H1 (cell line): ENCODE results near the gene SEMA3C. TPM values are rescaled to one million over a fixed set of nuclear protein-coding genes. Genes with fewer than 3 reads are reported as not detected.

ENCODE experiments used
- CTCF ChIA-PET: fragments of 300-600 bp; sonication (Branson Sonifier 250); formaldehyde crosslinking; loops from one replicate; lab custom pipeline; 2021; ENCODE audit not compliant: partially characterized antibody; lab: Charles Lee
- POLR2A ChIA-PET: fragments of 300-600 bp; sonication (Branson Sonifier 250); formaldehyde crosslinking; loops from one replicate; lab custom pipeline; 2021; ENCODE audit warnings: inconsistent platforms; ENCODE audit not compliant: partially characterized antibody; lab: Charles Lee
- DNase-seq, 2 experiments: peaks; one replicate each; pipeline versions ENCODE4 v3.0.0 to v3.0.0-alpha.2; 2010 to 2022; ENCODE audit warnings: low spot score in 2 of 2, low read depth in 1 of 2, mixed read lengths in 1 of 2
- FAIRE-seq: peaks from 2 replicates; lab custom pipeline; 2011; peaks lifted over from hg19 to GRCh38; lab: Jason Lieb, UNC
- H2AFZ ChIP-seq: 2 replicates; pipeline ENCODE4 v1.8.1; 2012; ENCODE audit warnings: low read length, inconsistent platforms
- H2AK5ac ChIP-seq: 2 replicates; pipeline ENCODE4 v1.6.1; 2013; ENCODE audit warnings: low read depth, low read length
- H2BK120ac ChIP-seq: replicated peaks from 2 replicates; pipeline ENCODE3; 2013; ENCODE audit warnings: low read depth, low read length, inconsistent platforms
- H2BK12ac ChIP-seq: 2 replicates; pipeline ENCODE4 v1.6.1; 2013; ENCODE audit warnings: low read depth, low read length
- H2BK15ac ChIP-seq: 2 replicates; pipeline ENCODE4 v1.6.1; 2013; ENCODE audit warnings: low read length
- H2BK20ac ChIP-seq: 2 replicates; pipeline ENCODE4 v1.6.1; 2013; ENCODE audit warnings: low read length
- H2BK5ac ChIP-seq: 2 replicates; pipeline ENCODE4 v1.6.1; 2013; ENCODE audit warnings: low read depth, low read length
- H3K14ac ChIP-seq: 2 replicates; pipeline ENCODE4 v1.6.1; 2013; ENCODE audit warnings: inconsistent platforms; ENCODE audit not compliant: insufficient read length
- H3K18ac ChIP-seq: 2 replicates; pipeline ENCODE4 v1.6.1; 2013; ENCODE audit warnings: low read length; ENCODE audit errors: extremely low read depth
- H3K23ac ChIP-seq: 2 replicates; pipeline ENCODE4 v1.6.1; 2013; ENCODE audit warnings: inconsistent platforms; ENCODE audit not compliant: insufficient read length
- H3K23me2 ChIP-seq: 2 replicates; pipeline ENCODE4 v1.6.1; 2013; ENCODE audit warnings: low read depth, low read length
- H3K27ac ChIP-seq: 2 replicates; pipeline ENCODE4 v1.6.1; 2011; ENCODE audit warnings: low read depth, low read length, inconsistent platforms
- H3K27me3 ChIP-seq, 4 experiments: replicated peaks in 1 of 4; 1 replicate in 1 of 4; 2 replicates in 3 of 4; pipeline versions ENCODE4 v1.6.1 to v1.8.1; 2011 to 2013; ENCODE audit warnings: low read length in 3 of 4, mild to moderate bottlenecking in 3 of 4, inconsistent platforms in 2 of 4, mixed read lengths in 2 of 4, moderate library complexity in 1 of 4; ENCODE audit not compliant: control insufficient read depth in 3 of 4, insufficient read depth in 3 of 4; ENCODE audit errors: extremely low read depth in 1 of 4
- H3K36me3 ChIP-seq, 4 experiments: 2 replicates each; pipeline versions ENCODE4 v1.6.1 to v1.8.1; 2011 to 2013; ENCODE audit warnings: mild to moderate bottlenecking in 4 of 4, low read length in 3 of 4, moderate library complexity in 2 of 4, control low read depth in 1 of 4, inconsistent platforms in 1 of 4; ENCODE audit not compliant: insufficient read depth in 4 of 4, control insufficient read depth in 2 of 4
- H3K4ac ChIP-seq: replicated peaks from 2 replicates; pipeline ENCODE3; 2013; ENCODE audit warnings: low read length, low read depth, mixed read lengths, inconsistent platforms; ENCODE audit not compliant: insufficient read length
- H3K4me1 ChIP-seq, 4 experiments: replicated peaks in 1 of 4; 1 replicate in 1 of 4; 2 replicates in 3 of 4; pipeline versions ENCODE4 v1.6.1 to v1.8.1; 2011 to 2013; ENCODE audit warnings: low read length in 3 of 4, inconsistent platforms in 2 of 4, mixed read lengths in 1 of 4; ENCODE audit not compliant: insufficient read depth in 4 of 4, control insufficient read depth in 3 of 4
- H3K4me2 ChIP-seq, 2 experiments: 2 replicates each; pipeline versions ENCODE4 v1.6.1 to v1.8.1; 2011 to 2013; ENCODE audit warnings: low read depth in 2 of 2, low read length in 2 of 2, control low read depth in 1 of 2, inconsistent platforms in 1 of 2, mild to moderate bottlenecking in 1 of 2; ENCODE audit not compliant: insufficient read depth in 1 of 2
- H3K4me3 ChIP-seq, 4 experiments: fragments of 200-600, 300-600 bp in 1 of 4; sonication (generic), shearing (Covaris generic), sonication (Bioruptor Twin) in 1 of 4; 2 replicates each; pipeline versions ENCODE4 v1.5.1 to v1.8.1; 2011 to 2016; ENCODE audit warnings: low read length in 4 of 4, low read depth in 3 of 4, control low read depth in 2 of 4, inconsistent platforms in 2 of 4, mild to moderate bottlenecking in 2 of 4, mixed read lengths in 1 of 4, moderate library complexity in 1 of 4; ENCODE audit not compliant: insufficient read depth in 2 of 4; ENCODE audit errors: extremely low read depth in 1 of 4
- H3K56ac ChIP-seq: replicated peaks from 2 replicates; pipeline ENCODE3; 2013; ENCODE audit warnings: low read depth, mild to moderate bottlenecking, mixed read lengths, low read length, inconsistent platforms; ENCODE audit not compliant: insufficient read length
- H3K79me1 ChIP-seq: 2 replicates; pipeline ENCODE4 v1.6.1; 2013; ENCODE audit warnings: low read depth, low read length, control low read depth
- H3K79me2 ChIP-seq, 2 experiments: 2 replicates each; pipeline versions ENCODE4 v1.6.1 to v1.8.1; 2012 to 2013; ENCODE audit warnings: low read length in 2 of 2, mild to moderate bottlenecking in 2 of 2, inconsistent platforms in 1 of 2; ENCODE audit not compliant: insufficient read depth in 2 of 2, control insufficient read depth in 1 of 2
- H3K9ac ChIP-seq, 4 experiments: replicated peaks in 1 of 4; 1 replicate in 1 of 4; 2 replicates in 3 of 4; pipeline versions ENCODE4 v1.6.1 to v1.8.1; 2011 to 2013; ENCODE audit warnings: low read depth in 3 of 4, low read length in 3 of 4, control low read depth in 2 of 4, mild to moderate bottlenecking in 2 of 4, moderate library complexity in 2 of 4, inconsistent platforms in 1 of 4; ENCODE audit errors: extremely low read depth in 1 of 4
- H3K9me3 ChIP-seq, 2 experiments: 2 replicates each; pipeline versions ENCODE4 v1.6.1 to v1.8.1; 2012 to 2013; ENCODE audit warnings: mild to moderate bottlenecking in 2 of 2, moderate library complexity in 2 of 2, control low read depth in 1 of 2, inconsistent platforms in 1 of 2, low read depth in 1 of 2, low read length in 1 of 2, mixed read lengths in 1 of 2; ENCODE audit not compliant: insufficient read depth in 2 of 2
- H4K20me1 ChIP-seq, 2 experiments: replicated peaks in 1 of 2; 2 replicates each; pipeline versions ENCODE3 to v1.8.1; 2011 to 2013; ENCODE audit warnings: inconsistent platforms in 2 of 2, low read length in 2 of 2, mild to moderate bottlenecking in 1 of 2; ENCODE audit not compliant: insufficient read depth in 2 of 2, control insufficient read depth in 1 of 2
- H4K5ac ChIP-seq: 2 replicates; pipeline ENCODE4 v1.6.1; 2013; ENCODE audit warnings: low read length, low read depth, mixed read lengths, inconsistent platforms; ENCODE audit not compliant: insufficient read length
- H4K8ac ChIP-seq: 2 replicates; pipeline ENCODE4 v1.8.0; 2013; ENCODE audit warnings: mild to moderate bottlenecking, moderate library complexity, low read length, inconsistent platforms; ENCODE audit not compliant: insufficient read depth; ENCODE audit errors: extremely low read depth
- H4K91ac ChIP-seq: replicated peaks from 2 replicates; pipeline ENCODE3; 2013; ENCODE audit warnings: low read length, mixed read lengths, inconsistent platforms; ENCODE audit not compliant: insufficient read length
- ASH2L ChIP-seq: fragments of 200-600, 300-600 bp; sonication (generic); IDR thresholded peaks from one replicate; pipeline ENCODE4 v1.7.1; 2017; ENCODE audit warnings: low read length
- ATF2 ChIP-seq: IDR thresholded peaks from 2 replicates; pipeline ENCODE4 v1.6.1; 2012; ENCODE audit warnings: low read length, inconsistent platforms
- CBX5 ChIP-seq: fragments of 300-800, 300-1000 bp; sonication (generic); IDR thresholded peaks from 2 replicates; pipeline ENCODE4 v1.7.1; 2016; ENCODE audit warnings: antibody characterized with exemption, low read length, low read depth
- EGR1 ChIP-seq: IDR thresholded peaks from 2 replicates; pipeline ENCODE4 v1.6.1; 2011; ENCODE audit warnings: low read depth, low read length, borderline replicate concordance
- HDAC2 ChIP-seq, 2 experiments: fragments of 300-600 bp in 1 of 2; sonication (generic) in 1 of 2; IDR thresholded peaks; 2 replicates each; pipeline ENCODE4 v1.6.1; 2011 to 2012; ENCODE audit warnings: low read depth in 2 of 2, low read length in 2 of 2, mild to moderate bottlenecking in 2 of 2, moderate library complexity in 2 of 2, borderline replicate concordance in 1 of 2, inconsistent platforms in 1 of 2
- KDM4A ChIP-seq: IDR thresholded peaks from one replicate; pipeline ENCODE4 v1.7.1; 2012; ENCODE audit warnings: low read depth, mild to moderate bottlenecking, moderate library complexity, low read length, inconsistent platforms; ENCODE audit not compliant: severe bottlenecking
- POU5F1 ChIP-seq: IDR thresholded peaks from 2 replicates; pipeline ENCODE4 v1.6.1; 2011; ENCODE audit warnings: low read depth, mild to moderate bottlenecking, low read length, moderate library complexity
- RFX5 ChIP-seq: IDR thresholded peaks from 2 replicates; pipeline ENCODE4 v1.6.1; 2011; ENCODE audit warnings: low read depth, low read length, improper control_type of control experiment, borderline replicate concordance
- TAF7 ChIP-seq: optimal IDR thresholded peaks from 2 replicates; pipeline ENCODE3; 2011; ENCODE audit warnings: low read depth, mild to moderate bottlenecking, inconsistent platforms, low read length, moderate library complexity, borderline replicate concordance
- TBP ChIP-seq: IDR thresholded peaks from 2 replicates; pipeline ENCODE4 v1.6.1; 2011; ENCODE audit warnings: low read depth, low read length, improper control_type of control experiment
- USF2 ChIP-seq: IDR thresholded peaks from 2 replicates; pipeline ENCODE4 v1.6.1; 2011; ENCODE audit warnings: low read length, improper control_type of control experiment
- WGBS, 2 experiments: shearing (Covaris generic) in 1 of 2; methylation state at CpG; one replicate each; pipeline versions ENCODE4 v1.1.6 to v1.1.7; 2013 to 2015; ENCODE audit warnings: low lambda C conversion rate in 2 of 2, mixed read lengths in 2 of 2, inconsistent platforms in 1 of 2, low coverage in 1 of 2, missing lambda C conversion rate in 1 of 2; ENCODE audit not compliant: insufficient replicate concordance in 2 of 2, insufficient coverage in 1 of 2, insufficient read length in 1 of 2; ENCODE audit errors: extremely low coverage in 1 of 2, missing lambda C conversion rate in 1 of 2; 5-methylcytosine and 5-hydroxymethylcytosine counted together
- polyA plus RNA-seq, 7 experiments: library from polyadenylated mRNA; depleted of rRNA in 3 of 7; stranded (reverse) in 5 of 7; unstranded in 2 of 7; fragments of >200 nt in 5 of 7; fragments of 200-250 nt in 2 of 7; gene quantifications; 1 replicate in 5 of 7; 2 replicates in 1 of 7; 4 replicates in 1 of 7; pipeline versions ENCODE4 v1.2.1 to v1.2.3, GENCODE V29; 2011 to 2013; ENCODE audit warnings: missing spikeins in 2 of 7, mixed read lengths in 2 of 7
- total RNA-seq: library from RNA; stranded (reverse); fragmentation: NEBNext Ultra II Directional; extraction: Animal tissue kit (Norgen Biotek cat#: 25700); gene quantifications from 2 replicates; pipeline ENCODE4 v1.2.1, GENCODE V29; 2021

Gene SEMA3C
- total and polyA plus RNA-seq, 2 of the 8 experiments (the other 6 are each of a cell fraction or from before 2014, with no cell fraction given) = 0.15 to 1.4 TPM

GRCh38 chr7:80957226-80957777 lies 38.5 kb upstream of the SEMA3C start:
- Histone ChIP-seq H3K27me3 (no peaks in the 10 kb centered on the region), H2BK12ac (no peak overlapping the region), H3K9ac (no peak overlapping the region), H4K91ac (no peak overlapping the region), H4K5ac (no peak overlapping the region), H3K4me2 (no peak overlapping the region), H3K56ac (no peak overlapping the region), H2AFZ (no peak overlapping the region), H3K4ac (no peak overlapping the region), H2AK5ac (no peak overlapping the region), H3K4me1 (no peaks in the 10 kb centered on the region), H2BK15ac (no peak overlapping the region), H4K20me1 (no peaks in the 10 kb centered on the region), H3K27ac (no peak overlapping the region), H4K8ac (no peak overlapping the region), H3K36me3 (no peaks in the 10 kb centered on the region), H2BK5ac (no peak overlapping the region), H2BK120ac (no peak overlapping the region), H3K4me3 (no peak overlapping the region), H3K23me2 (no peaks in the 10 kb centered on the region), H3K9me3 (no peaks in the 10 kb centered on the region), H3K79me2 (no peaks in the 10 kb centered on the region), H3K14ac (no peak overlapping the region), H2BK20ac (no peak overlapping the region), H3K79me1 (no peaks in the 10 kb centered on the region), H3K23ac (no peak overlapping the region), H3K18ac (no peak overlapping the region)
- no peak for FAIRE-seq
- POLR2A ChIA-PET = interaction anchor here (0.6 kb wide), 1 partner anchor 1090 kb away, joined by 3 read pairs; no protein-coding TSS in a partner anchor
- CTCF ChIA-PET = no interaction called here
- WGBS, 2 experiments = 93% methylated on average over 3 of the region's 3 CpGs; no CpG with 5 or more reads in 1 of the 2 experiments
- DNase-seq = no peak
- no peak for TF ChIP-seq ASH2L
- no peak for TF ChIP-seq CBX5
- TF ChIP-seq POU5F1 = no peak
- no peak for TF ChIP-seq ATF2
- no peak for TF ChIP-seq HDAC2 (IDR thresholded peaks at IDR 0.05; ENCODE audit: borderline replicate concordance in 1 of 2, low read depth in 2 of 2, low read length in 2 of 2)
- TF ChIP-seq TBP = no peak
- no peak for TF ChIP-seq KDM4A
- TF ChIP-seq USF2 = no peak
- TF ChIP-seq EGR1 = no peak
- TF ChIP-seq RFX5 = no peak
- TF ChIP-seq TAF7 = no peak
